ENCODE results near the gene SCO1. TPM values are rescaled to one million over a fixed set of nuclear protein-coding genes. Genes with fewer than 3 reads are reported as not detected.
A peak's percentile ranks its signal among the peaks of the same experiment; 100 is the strongest.
"Not testable (repeated sequence)": the region's sequence is repeated elsewhere in the genome, so short reads cannot be mapped to it uniquely, and the experiment has no call there.

SCO1 gene
- total RNA-seq, 1 donor from 2014 or later: 25.4 TPM

GRCh38 chr17:10735821-10736220 lies 38.5 kb upstream of the SCO1 start:
- Histone ChIP-seq H3K4me1 (peaks cover 8% of the 10 kb centered on the region), H3K9me3 (no peaks in the 10 kb centered on the region), H3K4me3 (no peak overlapping the region), H3K27me3 (no peaks in the 10 kb centered on the region), H3K36me3 (no peaks in the 10 kb centered on the region), H3K27ac (no peak overlapping the region)
- TF ChIP-seq CTCF (IDR thresholded peaks at IDR 0.05): no peak
- ATAC-seq (no peak), DNase-seq (no peak)
- intact Hi-C loops (cut with DNase I): loop anchor here (10.0 kb wide), 1 partner anchor 109 kb away; no protein-coding TSS in a partner anchor

- DNase-seq: no peak
- Histone ChIP-seq H3K9me3 (no peaks in the 10 kb centered on the region), H3K4me3 (no peak overlapping the region), H3K36me3 (no peaks in the 10 kb centered on the region), H3K27ac (no peak overlapping the region), H3K27me3 (no peaks in the 10 kb centered on the region), H3K4me1 (peaks cover 8% of the 10 kb centered on the region)
- intact Hi-C loops (cut with DNase I): loop anchor here (10.0 kb wide), 1 partner anchor 110 kb away; no protein-coding TSS in a partner anchor
- no peak for TF ChIP-seq CTCF (IDR thresholded peaks at IDR 0.05)
- no peak for ATAC-seq
Observed at GRCh38 chr17:10735251-10735650, 37.9 kb upstream of the SCO1 start.

GRCh38 chr17:10733666-10734065 lies 36.3 kb upstream of the SCO1 start:
- Histone ChIP-seq H3K4me1 (peaks cover 8% of the 10 kb centered on the region), H3K27me3 (no peaks in the 10 kb centered on the region), H3K4me3 (no peak overlapping the region), H3K9me3 (no peaks in the 10 kb centered on the region), H3K36me3 (no peaks in the 10 kb centered on the region), H3K27ac (no peak overlapping the region)
- intact Hi-C loops (cut with DNase I): loop anchor here (10.0 kb wide), 1 partner anchor 111 kb away; no protein-coding TSS in a partner anchor
- TF ChIP-seq CTCF (IDR thresholded peaks at IDR 0.05): no peak
- no peak for ATAC-seq
- no peak for DNase-seq

GRCh38 chr17:10732121-10732520 lies 34.8 kb upstream of the SCO1 start:
- H3K4me1 ChIP-seq, H3K27ac ChIP-seq, DNase-seq, H3K4me3 ChIP-seq, ATAC-seq, H3K9me3 ChIP-seq, H3K27me3 ChIP-seq, H3K36me3 ChIP-seq: not testable (repeated sequence)
- intact Hi-C loops (cut with DNase I): loop anchor here (10.0 kb wide), 1 partner anchor 113 kb away; no protein-coding TSS in a partner anchor

- Histone ChIP-seq H3K27ac (no peak overlapping the region), H3K36me3 (no peaks in the 10 kb centered on the region), H3K4me3 (no peak overlapping the region), H3K9me3 (no peaks in the 10 kb centered on the region), H3K4me1 (no peaks in the 10 kb centered on the region), H3K27me3 (no peaks in the 10 kb centered on the region)
- no peak for ATAC-seq
- intact Hi-C loops (cut with DNase I): loop anchor here (10.0 kb wide), 1 partner anchor 113 kb away; no protein-coding TSS in a partner anchor
- DNase-seq: no peak
- no peak for TF ChIP-seq CTCF (IDR thresholded peaks at IDR 0.05)
Observed at GRCh38 chr17:10731408-10731879, 34.1 kb upstream of the SCO1 start.

- Histone ChIP-seq H3K4me3 (peak overlapping the region; percentile 73), H3K27ac (peak overlapping the region; percentile 90)
- not testable (repeated sequence) for DNase-seq, H3K4me1 ChIP-seq, ATAC-seq, H3K27me3 ChIP-seq, H3K36me3 ChIP-seq, H3K9me3 ChIP-seq
- intact Hi-C loops (cut with DNase I): loop anchor here (10.0 kb wide), 1 partner anchor 115 kb away; no protein-coding TSS in a partner anchor
Observed at GRCh38 chr17:10730247-10730646, 32.9 kb upstream of the SCO1 start.

Data from upper lobe of right lung (tissue), 1 donor.